ENCODE results near the gene GIGYF1.
A peak's percentile ranks its signal among the peaks of the same experiment; 100 is the strongest.

The GIGYF1 gene

GRCh38 chr7:100694098-100694745, at the start of gene GIGYF1:
TSS of gene GIGYF1 (minus strand) at chr7:100694250. CDS start at chr7:100688238, 6,012 bp downstream.
- Histone ChIP-seq H3K9me3 (ENCODE audit: severe bottlenecking) (no peaks in the 10 kb centered on the region), H3K27ac (peak within 1 kb of the TSS; percentile 86), H3K4me3 (ENCODE audit: low read depth, low read length) (peak within 1 kb of the TSS; percentile 91), H3K27me3 (ENCODE audit: insufficient read depth, low read depth, severe bottlenecking) (peaks cover 2% of the 10 kb centered on the region), H3K36me3 (peaks cover 26% of the 10 kb centered on the region)
- TF ChIP-seq CTCF (IDR thresholded peaks at IDR 0.05; ENCODE audit: low read depth, low read length), result no peak
- peak; percentile 70 for DNase-seq

GRCh38 chr7:100739934-100740333, 45.9 kb upstream of the GIGYF1 start:
- DNase-seq, result no peak
- no peak overlapping the region for H3K4me3 ChIP-seq (ENCODE audit: low read depth, low read length)
- no peak overlapping the region for H3K27ac ChIP-seq
- H3K36me3 ChIP-seq, result no peaks in the 10 kb centered on the region
- peaks cover 17% of the 10 kb centered on the region for H3K27me3 ChIP-seq (ENCODE audit: insufficient read depth, low read depth, severe bottlenecking)
- peaks cover under 1% of the 10 kb centered on the region for H3K9me3 ChIP-seq (ENCODE audit: severe bottlenecking)
- no peak for TF ChIP-seq CTCF (IDR thresholded peaks at IDR 0.05; ENCODE audit: low read depth, low read length)

- TF ChIP-seq CTCF (IDR thresholded peaks at IDR 0.05; ENCODE audit: low read depth, low read length), result no peak
- no peaks in the 10 kb centered on the region for H3K36me3 ChIP-seq
- H3K27ac ChIP-seq, result no peak overlapping the region
- H3K27me3 ChIP-seq (ENCODE audit: insufficient read depth, low read depth, severe bottlenecking), result peaks cover 2% of the 10 kb centered on the region
- H3K9me3 ChIP-seq (ENCODE audit: severe bottlenecking), result no peaks in the 10 kb centered on the region
- no peak for DNase-seq
- no peak overlapping the region for H3K4me3 ChIP-seq (ENCODE audit: low read depth, low read length)
Measured at GRCh38 chr7:100736671-100737070, 42.6 kb upstream of the GIGYF1 start.

GRCh38 chr7:100735730-100736129, 41.7 kb upstream of the GIGYF1 start:
- no peak for TF ChIP-seq CTCF (IDR thresholded peaks at IDR 0.05; ENCODE audit: low read depth, low read length)
- DNase-seq, result no peak
- Histone ChIP-seq H3K27ac (no peak overlapping the region), H3K27me3 (ENCODE audit: insufficient read depth, low read depth, severe bottlenecking) (peaks cover 5% of the 10 kb centered on the region), H3K9me3 (ENCODE audit: severe bottlenecking) (no peaks in the 10 kb centered on the region), H3K36me3 (no peaks in the 10 kb centered on the region), H3K4me3 (ENCODE audit: low read depth, low read length) (no peak overlapping the region)

- Histone ChIP-seq H3K27ac (no peak overlapping the region), H3K9me3 (ENCODE audit: severe bottlenecking) (no peaks in the 10 kb centered on the region), H3K36me3 (no peaks in the 10 kb centered on the region), H3K4me3 (ENCODE audit: low read depth, low read length) (no peak overlapping the region), H3K27me3 (ENCODE audit: insufficient read depth, low read depth, severe bottlenecking) (peaks cover 29% of the 10 kb centered on the region)
- TF ChIP-seq CTCF (IDR thresholded peaks at IDR 0.05; ENCODE audit: low read depth, low read length), result no peak
- DNase-seq, result no peak
Measured at GRCh38 chr7:100731937-100732636, 38.0 kb upstream of the GIGYF1 start.
